SK-N-MC (cell line): Measurements from ENCODE around the gene UPF1.

ENCODE experiments used
- EZH2 ChIP-seq: fragments of 200-600 bp; sonication (generic); IDR thresholded peaks from one replicate; pipeline ENCODE4 v1.6.1; 2017; ENCODE audit warnings: antibody characterized with exemption
- POLR2AphosphoS5 ChIP-seq: IDR thresholded peaks from 2 replicates; pipeline ENCODE4 v1.6.1; 2012; ENCODE audit warnings: mild to moderate bottlenecking, low read depth, low read length, borderline replicate concordance

GRCh38 chr19:18904334-18905057, 72.7 kb downstream of the UPF1 start:
- TF ChIP-seq EZH2 (no peak), POLR2AphosphoS5 (no peak)
